Fibroblast of lung (primary cell): ENCODE data around the gene TPM4.

Experiments
- CTCF ChIP-seq, 2 donors: IDR thresholded peaks in 1 of 2; conservative IDR thresholded peaks in 1 of 2; 1 replicate in 1 of 2; 2 replicates in 1 of 2; pipeline ENCODE4 v1.5.1; 2011 to 2012; ENCODE audit warnings: low read length in 2 of 2, control low read depth in 1 of 2, inconsistent platforms in 1 of 2, low read depth in 1 of 2, mild to moderate bottlenecking in 1 of 2
- EZH2 ChIP-seq: IDR thresholded peaks from 2 replicates; pipeline ENCODE4 v1.5.1; 2012; ENCODE audit warnings: low read length, control low read depth, mild to moderate bottlenecking; ENCODE audit errors: missing control alignments

- no peak for TF ChIP-seq CTCF (conservative IDR thresholded peaks at IDR 0.05 in 1 of 2, IDR thresholded peaks at IDR 0.05 in 1 of 2; ENCODE audit: low read depth in 1 of 2, low read length in 2 of 2)
- no peak for TF ChIP-seq EZH2
Measured at GRCh38 chr19:16116067-16116466, 39.8 kb downstream of the TPM4 start.
